HG03342 (cell line): ENCODE results near the gene LGALS9.
"Not testable (repeated sequence)": the region's sequence is repeated elsewhere in the genome, so short reads cannot be mapped to it uniquely, and the experiment has no call there.

Source experiments
- ATAC-seq: cut with Tn5 transposase; IDR thresholded peaks from one replicate; pipeline ENCODE4 v1.9.1; 2021; ENCODE audit warnings: mild to moderate bottlenecking, moderate library complexity; ENCODE audit not compliant: unreplicated experiment

The LGALS9 gene

GRCh38 chr17:27627514-27627913, 3.5 kb upstream of the LGALS9 start:
- no peak for ATAC-seq

DNA sequence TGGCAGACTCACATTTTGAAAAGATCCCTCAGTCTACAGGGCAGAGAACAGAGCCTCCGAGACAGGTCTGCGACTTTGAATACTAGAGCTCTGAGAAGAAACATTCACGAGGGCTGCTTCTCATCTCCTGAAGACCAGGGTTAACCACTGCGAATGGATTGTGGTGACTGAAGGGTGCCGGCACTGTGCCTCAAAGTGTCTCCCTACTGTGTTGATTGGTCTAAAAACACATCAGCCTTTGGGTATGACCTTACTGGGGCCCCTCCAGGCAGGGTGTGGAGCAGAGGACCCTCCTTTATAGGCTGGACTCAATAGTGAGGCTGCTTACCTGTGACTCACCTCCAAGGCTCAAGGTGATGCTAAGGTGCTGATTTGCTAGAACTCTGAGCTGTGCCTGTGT, 2.6 kb upstream of the LGALS9 start:
- ATAC-seq, result no peak

DNA sequence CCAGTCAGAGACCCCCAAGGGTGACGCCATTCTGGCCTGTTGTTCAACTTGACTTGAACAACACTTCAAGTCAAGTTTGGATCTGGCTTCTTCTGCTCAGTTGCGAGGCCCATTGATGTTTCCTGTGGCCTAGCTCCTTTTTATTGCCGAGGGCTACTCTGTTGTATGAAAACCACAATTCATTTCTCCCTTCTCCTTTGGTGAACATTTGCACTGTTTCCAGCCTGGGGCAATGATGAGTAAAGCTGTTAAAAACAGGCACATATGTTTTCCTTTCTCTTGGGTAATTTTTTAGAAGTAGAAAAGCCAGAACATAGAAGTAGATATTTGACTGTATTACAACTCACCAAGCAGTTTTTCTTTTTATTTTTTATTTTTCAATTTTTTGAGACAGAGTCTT, 1.7 kb upstream of the LGALS9 start:
- ATAC-seq, result not testable (repeated sequence)

DNA sequence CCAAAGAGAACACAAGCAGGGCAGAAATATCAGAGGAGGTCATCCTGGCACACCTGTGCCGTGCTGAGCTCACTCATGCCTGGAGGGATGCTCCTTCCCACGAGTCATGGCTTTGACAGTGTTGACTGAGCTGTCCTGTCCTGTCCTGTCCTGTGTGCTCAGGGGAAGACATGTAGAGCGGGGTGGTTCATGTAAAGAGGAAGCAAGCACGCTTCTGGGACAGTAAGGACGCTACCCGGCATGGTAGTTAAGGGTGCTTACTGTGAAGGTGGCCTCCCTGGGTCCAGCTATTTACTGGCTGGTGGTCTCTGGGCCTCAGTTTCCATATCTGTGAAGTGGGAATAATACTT, 398 bp downstream of the LGALS9 start:
- peak; percentile 34 for ATAC-seq

DNA sequence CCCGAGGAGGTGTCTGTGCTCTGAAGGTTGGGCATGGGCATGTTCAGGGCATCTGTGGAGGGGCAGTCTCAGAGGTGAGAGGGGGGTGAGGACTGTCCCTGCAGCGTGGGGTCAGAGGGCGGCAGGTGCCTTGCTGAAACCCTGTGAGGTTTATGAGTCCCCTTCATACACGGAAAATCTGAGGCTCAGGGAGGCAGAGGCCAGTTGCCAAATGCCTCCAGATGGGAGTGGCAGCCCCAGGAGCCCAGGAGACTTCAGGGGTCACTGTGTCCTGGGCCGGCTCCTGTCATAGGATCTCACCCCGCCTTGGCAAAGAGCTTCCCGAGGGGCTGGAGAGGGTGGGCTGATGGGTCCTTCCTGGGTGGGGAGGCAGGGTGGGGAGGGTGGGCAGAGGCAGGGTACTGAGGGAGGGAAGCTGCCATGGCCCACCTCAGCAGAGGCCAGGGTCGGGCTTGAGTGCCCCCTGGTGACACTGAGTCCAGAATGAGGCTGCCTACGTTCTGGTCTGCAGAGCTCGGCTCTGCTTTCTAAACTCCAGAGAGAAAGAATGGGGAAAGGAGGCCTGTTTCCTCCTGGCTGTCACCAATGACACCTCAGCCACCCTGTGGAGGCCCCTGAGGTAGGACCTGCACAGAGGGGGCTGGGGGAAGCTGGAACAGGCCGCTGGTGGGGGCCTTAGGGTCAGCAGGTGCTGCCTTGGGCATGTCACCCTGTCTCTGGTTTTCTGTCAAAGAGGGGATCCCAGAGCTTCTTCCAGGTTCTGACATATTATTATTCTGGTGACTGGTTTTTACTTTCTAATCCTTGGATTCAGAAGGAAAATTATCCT, 1.1 kb downstream of the LGALS9 start:
- ATAC-seq, result no peak

DNA sequence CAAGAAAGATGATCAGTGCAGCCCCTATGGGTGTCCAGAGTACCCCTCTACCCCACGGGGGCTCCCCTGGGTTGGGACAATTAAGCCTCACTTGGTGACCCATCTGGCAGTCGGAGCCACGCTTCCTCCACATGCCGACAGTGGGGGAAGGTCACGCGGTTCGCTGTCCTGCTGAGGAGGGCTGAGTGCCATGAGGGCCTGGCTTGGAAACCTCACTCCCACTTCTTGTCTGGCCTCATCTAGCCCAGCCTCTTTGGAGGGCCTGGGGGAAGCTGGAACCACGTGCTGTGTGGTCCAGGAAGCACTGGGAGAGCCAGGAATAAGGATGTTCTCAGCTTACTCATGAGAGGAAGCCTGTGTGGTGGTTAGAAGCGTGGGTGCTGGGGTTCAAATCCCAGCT, 1.8 kb downstream of the LGALS9 start:
- ATAC-seq, result not testable (repeated sequence)

- no peak for ATAC-seq
These were observed 2.5 kb downstream of the LGALS9 start for GRCh38 chr17:27633312-27634025.

GRCh38 chr17:27634026-27634335, 3.0 kb downstream of the LGALS9 start:
- no peak for ATAC-seq

DNA sequence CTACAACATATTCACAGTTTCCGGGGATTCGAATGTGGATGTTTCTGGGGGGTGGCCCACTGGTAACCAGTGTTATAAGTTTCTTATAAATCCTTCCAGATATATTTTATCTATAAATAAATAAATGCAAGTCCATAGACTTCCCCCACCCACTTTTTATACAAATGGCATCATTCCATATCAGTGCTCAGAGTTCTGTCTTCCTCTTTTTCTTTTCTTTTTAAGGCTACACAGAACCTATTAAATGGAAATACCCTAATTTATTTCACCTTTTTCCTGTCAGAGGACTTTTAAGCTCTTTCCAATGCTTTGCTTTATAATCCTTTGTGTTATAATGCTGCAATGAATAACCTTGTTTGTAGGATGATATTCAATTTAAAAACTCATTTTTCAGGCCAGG, 3.8 kb downstream of the LGALS9 start:
- ATAC-seq, result no peak

DNA sequence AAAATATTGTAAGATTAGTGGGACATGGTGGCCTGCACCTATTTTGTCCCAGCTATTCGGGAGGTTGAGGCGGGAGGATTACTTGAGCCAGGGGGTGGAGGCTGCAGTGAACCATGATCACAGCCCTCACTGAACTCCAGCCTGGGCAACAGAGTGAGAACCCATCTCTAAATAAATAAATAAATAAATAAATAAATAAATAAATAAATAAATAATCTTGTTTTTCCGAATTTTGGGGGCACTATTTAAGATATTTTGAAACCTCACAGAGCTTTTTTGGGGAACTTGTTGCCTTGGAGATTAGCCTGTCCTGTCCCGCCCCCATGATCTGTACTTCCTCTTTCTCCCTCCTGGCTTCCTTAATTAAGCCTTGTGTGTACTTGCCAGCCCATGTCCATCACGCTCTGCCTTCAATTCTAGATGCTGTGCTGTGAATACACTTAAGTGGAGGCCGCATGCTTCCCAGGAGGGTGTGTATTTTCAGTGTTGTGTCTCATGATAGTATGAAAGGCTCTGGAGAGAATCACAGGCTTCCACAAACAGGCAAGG, 4.4 kb downstream of the LGALS9 start:
- no peak for ATAC-seq

- not testable (repeated sequence) for ATAC-seq
These were observed 5.1 kb downstream of the LGALS9 start for GRCh38 chr17:27636005-27636520.

GRCh38 chr17:27637818-27638217, 6.8 kb downstream of the LGALS9 start:
- not testable (repeated sequence) for ATAC-seq

DNA sequence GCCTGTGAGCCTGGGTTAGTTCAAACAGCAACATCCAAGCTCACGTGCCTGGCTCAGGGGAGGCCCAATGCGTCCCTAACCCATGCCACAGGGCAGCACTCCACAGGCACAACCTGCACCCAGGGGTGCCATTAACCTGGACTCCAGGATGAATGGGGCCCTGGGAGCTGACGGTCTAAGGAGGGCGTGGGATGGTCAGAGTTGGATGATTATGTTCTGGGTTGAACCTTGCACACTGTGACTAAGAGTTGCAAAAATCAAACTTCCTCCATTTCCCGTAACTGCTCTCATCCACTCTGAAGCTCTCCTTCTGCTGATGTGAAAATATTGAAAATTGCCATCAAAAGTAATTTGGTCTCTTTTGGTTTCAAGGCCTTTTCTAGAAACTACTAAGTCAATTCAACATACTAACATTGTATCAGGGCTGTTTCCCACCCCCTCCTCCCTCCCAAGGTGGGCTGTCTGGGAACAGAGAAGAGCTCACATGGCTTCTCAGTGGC, 7.5 kb downstream of the LGALS9 start:
- ATAC-seq, result not testable (repeated sequence)

DNA sequence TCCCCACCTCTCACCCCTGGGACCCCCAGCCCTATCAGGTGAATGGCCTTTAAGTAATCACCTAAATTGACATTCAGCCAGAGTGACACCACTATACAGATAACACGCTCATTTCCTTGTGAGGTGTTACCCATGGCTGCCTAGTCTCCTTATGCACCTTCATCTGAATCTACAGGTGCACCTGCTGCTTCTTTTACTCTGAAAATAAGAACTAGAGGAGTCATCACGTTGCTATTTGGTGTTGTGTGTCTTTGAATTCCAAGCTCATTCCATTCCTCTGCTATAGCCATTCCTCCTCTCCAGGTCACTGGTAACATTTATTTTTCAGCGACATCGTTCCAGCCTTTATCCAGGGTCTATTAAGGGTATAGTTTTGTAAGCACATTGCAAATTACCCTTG, 9.8 kb downstream of the LGALS9 start:
- ATAC-seq, result no peak

- ATAC-seq, result no peak
These were observed 13.6 kb downstream of the LGALS9 start for GRCh38 chr17:27644586-27644985.

DNA sequence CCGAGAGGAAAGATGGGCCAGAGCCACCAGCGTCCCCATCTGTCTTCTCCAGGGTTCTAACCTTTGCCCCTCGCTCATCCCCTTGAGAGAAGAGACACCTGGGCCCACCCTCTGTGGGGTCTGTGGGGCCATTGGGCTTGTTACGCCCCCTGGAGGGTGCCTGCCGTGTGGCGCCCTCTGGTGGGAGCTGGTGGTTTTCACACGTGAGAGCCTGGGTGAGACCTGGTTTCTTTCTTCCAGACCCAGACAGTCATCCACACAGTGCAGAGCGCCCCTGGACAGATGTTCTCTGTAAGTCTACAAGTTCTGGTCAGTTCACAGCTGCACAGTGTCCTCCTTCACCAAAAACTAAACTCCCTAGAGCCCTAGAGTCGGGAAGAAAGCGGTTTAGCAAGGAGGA, 14.6 kb downstream of the LGALS9 start:
- not testable (repeated sequence) for ATAC-seq

GRCh38 chr17:27646232-27646631, 15.2 kb downstream of the LGALS9 start:
- ATAC-seq, result no peak

GRCh38 chr17:27647765-27648164, 16.8 kb downstream of the LGALS9 start:
- no peak for ATAC-seq

DNA sequence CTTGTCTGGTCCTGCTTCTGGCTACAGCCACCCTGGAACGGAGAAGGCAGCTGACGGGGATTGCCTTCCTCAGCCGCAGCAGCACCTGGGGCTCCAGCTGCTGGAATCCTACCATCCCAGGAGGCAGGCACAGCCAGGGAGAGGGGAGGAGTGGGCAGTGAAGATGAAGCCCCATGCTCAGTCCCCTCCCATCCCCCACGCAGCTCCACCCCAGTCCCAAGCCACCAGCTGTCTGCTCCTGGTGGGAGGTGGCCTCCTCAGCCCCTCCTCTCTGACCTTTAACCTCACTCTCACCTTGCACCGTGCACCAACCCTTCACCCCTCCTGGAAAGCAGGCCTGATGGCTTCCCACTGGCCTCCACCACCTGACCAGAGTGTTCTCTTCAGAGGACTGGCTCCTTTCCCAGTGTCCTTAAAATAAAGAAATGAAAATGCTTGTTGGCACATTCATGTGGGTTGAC, 18.2 kb downstream of the LGALS9 start:
- not testable (repeated sequence) for ATAC-seq

DNA sequence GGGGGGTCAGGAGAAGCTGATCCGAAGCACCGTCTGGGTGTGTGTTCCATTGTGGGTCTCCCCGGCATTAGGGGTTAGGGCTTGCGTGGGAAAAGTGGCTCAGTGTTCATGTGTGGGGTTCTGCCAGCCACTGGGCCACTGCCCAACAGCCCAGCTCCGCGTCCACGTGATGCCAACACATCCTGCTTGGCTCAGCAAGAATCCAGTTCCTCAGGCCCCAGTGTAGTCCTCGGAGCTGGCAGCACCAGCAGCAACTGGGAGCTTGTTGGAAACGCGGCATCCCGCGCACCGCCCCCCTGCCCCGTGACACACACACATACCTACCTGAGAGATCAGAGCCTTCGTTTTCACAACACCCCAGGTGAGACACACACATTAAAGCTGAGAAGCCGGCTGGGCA, 18.9 kb downstream of the LGALS9 start:
- no peak for ATAC-seq

DNA sequence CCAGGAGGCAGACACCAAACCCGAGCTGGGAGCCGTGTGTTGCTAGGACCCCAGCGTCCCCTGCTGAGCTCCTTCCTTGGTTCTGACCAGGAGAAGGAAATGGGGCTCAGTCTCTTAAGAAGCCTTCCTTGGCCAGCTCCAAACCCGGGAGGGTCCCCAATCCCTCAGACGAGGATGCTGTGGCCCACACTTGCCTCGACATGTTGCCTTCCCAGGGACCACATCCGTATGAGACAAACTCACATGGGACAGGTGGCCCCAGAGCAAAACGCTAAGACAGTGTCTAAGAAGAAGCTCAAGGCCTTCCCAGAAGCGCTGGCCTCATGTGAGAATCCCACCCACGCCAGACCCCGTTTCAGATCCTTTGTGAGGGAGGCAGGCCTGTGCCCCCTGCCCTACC, 19.8 kb downstream of the LGALS9 start:
- no peak for ATAC-seq
